Omental fat pad (tissue), 4 donors: ENCODE measurements around the gene KCTD10. TPM values are rescaled to one million over a fixed set of nuclear protein-coding genes. Genes with fewer than 3 reads are reported as not detected.

Experiments used
- ATAC-seq: fragments of 150-250 bp; one replicate; pipeline ENCODE4 v1.9.1; 2016; ENCODE audit warnings: mild to moderate bottlenecking, moderate library complexity; ENCODE audit not compliant: low FRiP score
- DNase-seq: peaks from one replicate; pipeline ENCODE4 v3.0.0-alpha.2; 2019; ENCODE audit warnings: low spot score
- CTCF ChIP-seq, 3 donors: fragments of 450-650 bp; IDR thresholded peaks; one replicate each; pipeline ENCODE4 v1.5.1; 2016 to 2017; ENCODE audit warnings: antibody characterized with exemption in 3 of 3, mild to moderate bottlenecking in 3 of 3, moderate library complexity in 2 of 3
- total RNA-seq, 4 donors: library from RNA; depleted of rRNA; stranded (reverse); fragments of >200 nt; gene quantifications; one replicate each; pipeline ENCODE4 v1.1.0, GENCODE V29; 2016

KCTD10 gene
- total RNA-seq, 4 donors from 2014 or later, result 75.6 to 99.6 (median 81.8) TPM

- DNase-seq (no peak), ATAC-seq (no peak)
- TF ChIP-seq CTCF (IDR thresholded peaks at IDR 0.05), result no peak
Observed at GRCh38 chr12:109449845-109450532, 27.1 kb downstream of the KCTD10 start.

GRCh38 chr12:109448707-109449390, 28.3 kb downstream of the KCTD10 start:
- ATAC-seq (no peak), DNase-seq (no peak)
- TF ChIP-seq CTCF (IDR thresholded peaks at IDR 0.05), result no peak

GRCh38 chr12:109448272-109448671, 28.8 kb downstream of the KCTD10 start:
- no peak for TF ChIP-seq CTCF (IDR thresholded peaks at IDR 0.05)
- no peak for ATAC-seq
- no peak for DNase-seq

- no peak for TF ChIP-seq CTCF (IDR thresholded peaks at IDR 0.05)
- ATAC-seq, result no peak
- no peak for DNase-seq
Observed at GRCh38 chr12:109447482-109447881, 29.6 kb downstream of the KCTD10 start.

GRCh38 chr12:109446869-109447268, 30.2 kb downstream of the KCTD10 start:
- no peak for TF ChIP-seq CTCF (IDR thresholded peaks at IDR 0.05)
- no peak for ATAC-seq
- DNase-seq, result no peak

GRCh38 chr12:109445191-109445609, 31.9 kb downstream of the KCTD10 start:
- no peak for ATAC-seq

More at GRCh38 chr12:109445191-109445609, 31.9 kb downstream of the KCTD10 start:
- no peak for DNase-seq
- TF ChIP-seq CTCF (IDR thresholded peaks at IDR 0.05), result no peak
